WTC11 (cell line): ENCODE measurements around the gene UBA3. TPM values are rescaled to one million over a fixed set of nuclear protein-coding genes. Genes with fewer than 3 reads are reported as not detected.

Source experiments
- ATAC-seq: fragments of 200-7000 bp; cut with Tn5 transposase; 2 replicates; pipeline ENCODE4 v1.10.0; 2021; ENCODE audit warnings: mild to moderate bottlenecking, moderate library complexity
- CTCF ChIA-PET: fragments of 300-600 bp; sonication (Branson Sonifier 250); formaldehyde crosslinking; loops from one replicate; lab custom pipeline; 2021; ENCODE audit warnings: antibody characterized with exemption; lab: Charles Lee
- POLR2A ChIA-PET: fragments of 350-600 bp; sonication (Branson Sonifier 250); formaldehyde crosslinking; loops from one replicate; lab custom pipeline; 2021; ENCODE audit warnings: antibody characterized with exemption; lab: Charles Lee
- DNase-seq: peaks from one replicate; pipeline ENCODE4 v3.0.0; 2021; ENCODE audit warnings: low spot score
- H3K27ac Mint-ChIP-seq: 2 replicates; pipeline ENCODE4 v1.8.0; 2021; ENCODE audit warnings: mixed read lengths
- H3K27me3 Mint-ChIP-seq: 2 replicates; pipeline ENCODE4 v1.8.0; 2021; ENCODE audit warnings: low read depth, mild to moderate bottlenecking, moderate library complexity, mixed read lengths
- H3K36me3 Mint-ChIP-seq: 2 replicates; pipeline ENCODE4 v1.8.0; 2021; ENCODE audit warnings: mixed read lengths
- H3K4me1 Mint-ChIP-seq: 2 replicates; pipeline ENCODE4 v1.8.0; 2022; ENCODE audit warnings: mixed read lengths
- H3K4me3 Mint-ChIP-seq: 2 replicates; pipeline ENCODE4 v1.8.0; 2021; ENCODE audit warnings: mild to moderate bottlenecking, moderate library complexity, mixed read lengths
- H3K9me3 Mint-ChIP-seq: 2 replicates; pipeline ENCODE4 v1.8.0; 2021; ENCODE audit warnings: mixed read lengths
- FOXP1 ChIP-seq: sonication (generic); formaldehyde crosslinking; IDR thresholded peaks from 2 replicates; pipeline ENCODE4 v1.8.0; 2022; ENCODE audit warnings: missing genetic modification reagents, mild to moderate bottlenecking, moderate library complexity, borderline replicate concordance
- HMGA2 ChIP-seq: fragments of 250-450 bp; sonication (Bioruptor Pico); IDR thresholded peaks from 2 replicates; pipeline ENCODE4 v1.4.0; 2021; ENCODE audit warnings: mild to moderate bottlenecking, moderate library complexity
- OVOL2 ChIP-seq: fragments of 250-450 bp; sonication (Bioruptor Pico); IDR thresholded peaks from 2 replicates; pipeline ENCODE4 v1.9.0; 2021; ENCODE audit warnings: mild to moderate bottlenecking, borderline replicate concordance
- SP1 ChIP-seq: sonication (generic); formaldehyde crosslinking; conservative IDR thresholded peaks from 2 replicates; pipeline ENCODE4 v1.8.1; 2022; ENCODE audit warnings: missing genetic modification reagents
- TEAD4 ChIP-seq: sonication (generic); formaldehyde crosslinking; IDR thresholded peaks from 2 replicates; pipeline ENCODE4 v1.8.0; 2022; ENCODE audit warnings: mild to moderate bottlenecking, missing genetic modification reagents
- ZNF121 ChIP-seq: sonication (generic); formaldehyde crosslinking; IDR thresholded peaks from 2 replicates; pipeline ENCODE4 v1.8.0; 2023; ENCODE audit warnings: missing genetic modification reagents
- ZNF219 ChIP-seq: sonication (generic); formaldehyde crosslinking; IDR thresholded peaks from 2 replicates; pipeline ENCODE4 v1.8.0; 2023; ENCODE audit warnings: missing genetic modification reagents, mild to moderate bottlenecking, borderline replicate concordance
- ZNF232 ChIP-seq: sonication (generic); formaldehyde crosslinking; IDR thresholded peaks from 2 replicates; pipeline ENCODE4 v1.8.0; 2022; ENCODE audit warnings: mild to moderate bottlenecking, missing genetic modification reagents
- ZNF263 ChIP-seq: sonication (generic); formaldehyde crosslinking; IDR thresholded peaks from 2 replicates; pipeline ENCODE4 v1.8.1; 2022; ENCODE audit warnings: low read depth, mild to moderate bottlenecking, moderate library complexity, missing genetic modification reagents
- ZNF396 ChIP-seq: fragments of 250-450 bp; sonication (Bioruptor Pico); IDR thresholded peaks from 2 replicates; pipeline ENCODE4 v1.8.0; 2021; ENCODE audit warnings: mild to moderate bottlenecking, moderate library complexity, borderline replicate concordance
- total RNA-seq: library from RNA; stranded (reverse); gene quantifications from 3 replicates; pipeline ENCODE4 v1.2.3, GENCODE V29; 2021
- TF ChIP-seq, protein P1 (sequence below): sonication (generic); formaldehyde crosslinking; IDR thresholded peaks from 2 replicates; pipeline ENCODE4 v1.8.0; 2023; ENCODE audit warnings: mild to moderate bottlenecking, missing genetic modification reagents
- TF ChIP-seq, protein P2 (sequence below): fragments of 250-450 bp; sonication (Bioruptor Pico); IDR thresholded peaks from 2 replicates; pipeline ENCODE4 v2.1.2; 2022; ENCODE audit warnings: mild to moderate bottlenecking, moderate library complexity
- TF ChIP-seq, protein P3 (sequence below): sonication (generic); formaldehyde crosslinking; IDR thresholded peaks from 2 replicates; pipeline ENCODE4 v1.8.0; 2023; ENCODE audit warnings: missing genetic modification reagents
- TF ChIP-seq, protein P4 (sequence below): sonication (generic); formaldehyde crosslinking; conservative IDR thresholded peaks from 2 replicates; pipeline ENCODE4 v1.8.1; 2022; ENCODE audit warnings: mild to moderate bottlenecking, missing genetic modification reagents
- TF ChIP-seq, protein P5 (sequence below): sonication (generic); formaldehyde crosslinking; IDR thresholded peaks from 2 replicates; pipeline ENCODE4 v1.8.1; 2022; ENCODE audit warnings: mild to moderate bottlenecking, missing genetic modification reagents, moderate library complexity, borderline replicate concordance
- TF ChIP-seq, protein P6 (sequence below): fragments of 250-450 bp; sonication (Bioruptor Pico); conservative IDR thresholded peaks from 2 replicates; pipeline ENCODE4 v1.9.0; 2021; ENCODE audit warnings: mild to moderate bottlenecking
- TF ChIP-seq, protein P7 (sequence below): sonication (generic); formaldehyde crosslinking; IDR thresholded peaks from 2 replicates; pipeline ENCODE4 v1.8.1; 2023; ENCODE audit warnings: mild to moderate bottlenecking, moderate library complexity, missing genetic modification reagents
- TF ChIP-seq, protein P8 (sequence below): sonication (generic); formaldehyde crosslinking; IDR thresholded peaks from 2 replicates; pipeline ENCODE4 v1.8.1; 2023; ENCODE audit warnings: mild to moderate bottlenecking, missing genetic modification reagents

Gene UBA3
- total RNA-seq, 1 experiment from 2014 or later, result 75.0 TPM

DNA sequence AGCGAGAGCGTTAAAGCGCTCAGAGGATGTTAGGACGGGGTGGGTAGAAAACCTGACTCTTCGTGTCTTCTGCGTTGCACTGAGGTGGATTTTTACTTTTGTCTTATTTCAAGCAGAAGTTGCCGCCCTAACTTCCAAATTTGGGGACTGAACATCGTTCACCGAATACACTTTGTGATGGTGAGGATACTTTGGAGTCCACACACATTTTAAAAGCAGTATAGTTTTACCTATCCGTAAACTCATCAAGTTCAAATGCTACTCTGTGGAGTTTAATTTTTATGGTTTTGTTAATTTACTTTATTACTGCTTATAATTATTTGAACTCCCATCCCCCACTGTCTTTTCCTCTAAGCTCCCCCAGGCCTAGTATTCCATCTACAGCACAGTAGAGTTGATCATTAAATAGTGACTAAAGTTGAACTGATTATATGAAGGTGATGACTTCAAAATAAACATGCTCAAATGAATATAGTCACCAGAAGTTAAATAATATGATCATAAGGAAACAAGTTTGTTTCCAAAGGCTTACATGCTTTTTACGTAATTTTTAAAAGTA, 66.1 kb downstream of the UBA3 start:
- peak overlapping the region; percentile 64 for H3K4me3 Mint-ChIP-seq
- H3K9me3 Mint-ChIP-seq, result no peaks in the 10 kb centered on the region; the same call in 1 of the 2 replicates
- H3K27me3 Mint-ChIP-seq, result peaks cover 3% of the 10 kb centered on the region; the same call in 1 of the 2 replicates
- CTCF ChIA-PET, result interaction anchor here (0.6 to 2.3 kb wide), 4 partner anchors 15 to 304 kb away, joined by 3 to 6 read pairs (median 4); partner anchors contain the start of gene TAFA4
- POLR2A ChIA-PET, result interaction anchor here (1.0 to 1.9 kb wide), 3 partner anchors 38 to 82 kb away, joined by 3 to 7 read pairs (median 3); partner anchors contain the start of genes TAFA4 and TMF1
- peaks cover 13% of the 10 kb centered on the region for H3K36me3 Mint-ChIP-seq
- no peak for ATAC-seq
- H3K27ac Mint-ChIP-seq, result no peak overlapping the region
- TF ChIP-seq ZNF232 (no peak), SP1 (CRISPR knock-in tag) (no peak), HMGA2 (no peak), ZNF219 (CRISPR knock-in tag) (no peak), ZNF396 (CRISPR knock-in tag) (0 out of 2 replicates have a peak, but pooled peaks have one; percentile 24)
- TF ChIP-seq, protein P1, sequence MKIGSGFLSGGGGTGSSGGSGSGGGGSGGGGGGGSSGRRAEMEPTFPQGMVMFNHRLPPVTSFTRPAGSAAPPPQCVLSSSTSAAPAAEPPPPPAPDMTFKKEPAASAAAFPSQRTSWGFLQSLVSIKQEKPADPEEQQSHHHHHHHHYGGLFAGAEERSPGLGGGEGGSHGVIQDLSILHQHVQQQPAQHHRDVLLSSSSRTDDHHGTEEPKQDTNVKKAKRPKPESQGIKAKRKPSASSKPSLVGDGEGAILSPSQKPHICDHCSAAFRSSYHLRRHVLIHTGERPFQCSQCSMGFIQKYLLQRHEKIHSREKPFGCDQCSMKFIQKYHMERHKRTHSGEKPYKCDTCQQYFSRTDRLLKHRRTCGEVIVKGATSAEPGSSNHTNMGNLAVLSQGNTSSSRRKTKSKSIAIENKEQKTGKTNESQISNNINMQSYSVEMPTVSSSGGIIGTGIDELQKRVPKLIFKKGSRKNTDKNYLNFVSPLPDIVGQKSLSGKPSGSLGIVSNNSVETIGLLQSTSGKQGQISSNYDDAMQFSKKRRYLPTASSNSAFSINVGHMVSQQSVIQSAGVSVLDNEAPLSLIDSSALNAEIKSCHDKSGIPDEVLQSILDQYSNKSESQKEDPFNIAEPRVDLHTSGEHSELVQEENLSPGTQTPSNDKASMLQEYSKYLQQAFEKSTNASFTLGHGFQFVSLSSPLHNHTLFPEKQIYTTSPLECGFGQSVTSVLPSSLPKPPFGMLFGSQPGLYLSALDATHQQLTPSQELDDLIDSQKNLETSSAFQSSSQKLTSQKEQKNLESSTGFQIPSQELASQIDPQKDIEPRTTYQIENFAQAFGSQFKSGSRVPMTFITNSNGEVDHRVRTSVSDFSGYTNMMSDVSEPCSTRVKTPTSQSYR, result no peak
- TF ChIP-seq, protein P2, sequence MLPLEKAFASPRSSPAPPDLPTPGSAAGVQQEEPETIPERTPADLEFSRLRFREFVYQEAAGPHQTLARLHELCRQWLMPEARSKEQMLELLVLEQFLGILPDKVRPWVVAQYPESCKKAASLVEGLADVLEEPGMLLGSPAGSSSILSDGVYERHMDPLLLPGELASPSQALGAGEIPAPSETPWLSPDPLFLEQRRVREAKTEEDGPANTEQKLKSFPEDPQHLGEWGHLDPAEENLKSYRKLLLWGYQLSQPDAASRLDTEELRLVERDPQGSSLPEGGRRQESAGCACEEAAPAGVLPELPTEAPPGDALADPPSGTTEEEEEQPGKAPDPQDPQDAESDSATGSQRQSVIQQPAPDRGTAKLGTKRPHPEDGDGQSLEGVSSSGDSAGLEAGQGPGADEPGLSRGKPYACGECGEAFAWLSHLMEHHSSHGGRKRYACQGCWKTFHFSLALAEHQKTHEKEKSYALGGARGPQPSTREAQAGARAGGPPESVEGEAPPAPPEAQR, result no peak
- TF ChIP-seq, protein P3, sequence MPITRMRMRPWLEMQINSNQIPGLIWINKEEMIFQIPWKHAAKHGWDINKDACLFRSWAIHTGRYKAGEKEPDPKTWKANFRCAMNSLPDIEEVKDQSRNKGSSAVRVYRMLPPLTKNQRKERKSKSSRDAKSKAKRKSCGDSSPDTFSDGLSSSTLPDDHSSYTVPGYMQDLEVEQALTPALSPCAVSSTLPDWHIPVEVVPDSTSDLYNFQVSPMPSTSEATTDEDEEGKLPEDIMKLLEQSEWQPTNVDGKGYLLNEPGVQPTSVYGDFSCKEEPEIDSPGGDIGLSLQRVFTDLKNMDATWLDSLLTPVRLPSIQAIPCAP (CRISPR knock-in tag), result no peak
- TF ChIP-seq, protein P4, sequence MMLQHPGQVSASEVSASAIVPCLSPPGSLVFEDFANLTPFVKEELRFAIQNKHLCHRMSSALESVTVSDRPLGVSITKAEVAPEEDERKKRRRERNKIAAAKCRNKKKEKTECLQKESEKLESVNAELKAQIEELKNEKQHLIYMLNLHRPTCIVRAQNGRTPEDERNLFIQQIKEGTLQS (CRISPR knock-in tag), result no peak
- peaks cover 65% of the 10 kb centered on the region for H3K4me1 Mint-ChIP-seq
- no peak for DNase-seq

DNA sequence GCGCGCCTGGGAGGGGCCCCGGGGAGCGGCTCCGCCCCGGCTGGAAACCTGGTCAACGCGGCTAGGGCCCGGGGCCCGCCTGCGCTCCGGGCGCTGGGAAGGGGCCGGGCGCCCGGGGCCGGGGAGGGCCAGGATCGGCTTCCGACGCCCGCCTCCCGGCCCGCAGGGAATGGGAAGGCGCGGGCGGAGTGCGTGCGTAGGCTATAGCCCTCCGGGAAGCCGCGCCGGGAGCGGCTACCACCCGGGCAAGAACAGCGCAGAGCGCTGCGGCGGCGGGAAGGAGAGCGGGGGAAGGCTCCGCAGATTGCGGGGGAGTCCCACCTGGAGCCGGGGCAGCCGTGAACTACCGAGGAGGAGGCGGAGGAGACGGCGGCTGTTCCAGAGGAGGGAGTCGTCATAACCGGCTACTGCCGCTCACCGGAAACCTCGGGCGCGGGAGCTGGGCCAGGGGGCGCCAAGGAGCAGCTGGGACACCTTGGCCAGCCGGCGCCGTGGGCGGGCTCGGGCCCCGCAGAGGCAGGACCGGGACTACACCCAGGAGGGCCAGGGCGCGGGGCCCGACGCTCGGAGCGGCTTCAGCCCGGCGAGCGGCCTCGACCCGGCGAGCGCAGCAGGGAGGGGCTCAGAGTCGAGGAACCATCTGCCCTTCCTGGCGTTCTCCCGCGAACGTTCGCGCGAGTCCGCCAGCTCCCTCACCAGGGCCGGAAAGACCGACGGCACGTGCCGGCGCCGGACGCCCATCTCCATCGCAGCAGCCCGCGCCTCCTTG, 66.7 kb downstream of the UBA3 start, which contains the start of gene EOGT:
Gene EOGT, minus strand, starts transcription at position 432 of the 769 bp plus-strand sequence. CDS start 3,838 bp downstream, outside the sequence.
- H3K36me3 Mint-ChIP-seq, result peaks cover 17% of the 10 kb centered on the region
- H3K9me3 Mint-ChIP-seq, result no peaks in the 10 kb centered on the region; the same call in 1 of the 2 replicates
- peak within 1 kb of the TSS; percentile 78 for H3K4me3 Mint-ChIP-seq
- H3K27ac Mint-ChIP-seq, result peak within 1 kb of the TSS; percentile 80; the same call in 1 of the 2 replicates
- CTCF ChIA-PET, result interaction anchor here (0.5 to 2.3 kb wide), 5 partner anchors 14 to 1567 kb away, joined by 3 to 6 read pairs (median 3); partner anchors contain the start of gene TAFA4
- peaks cover 71% of the 10 kb centered on the region for H3K4me1 Mint-ChIP-seq
- peak; percentile 85 for DNase-seq
- ATAC-seq, result peak; percentile 55
- POLR2A ChIA-PET, result interaction anchor here (1.0 to 1.9 kb wide), 3 partner anchors 39 to 82 kb away, joined by 3 to 7 read pairs (median 3); partner anchors contain the start of genes TAFA4 and TMF1
- peaks cover 3% of the 10 kb centered on the region; the same call in 1 of the 2 replicates for H3K27me3 Mint-ChIP-seq
- TF ChIP-seq, protein P5, sequence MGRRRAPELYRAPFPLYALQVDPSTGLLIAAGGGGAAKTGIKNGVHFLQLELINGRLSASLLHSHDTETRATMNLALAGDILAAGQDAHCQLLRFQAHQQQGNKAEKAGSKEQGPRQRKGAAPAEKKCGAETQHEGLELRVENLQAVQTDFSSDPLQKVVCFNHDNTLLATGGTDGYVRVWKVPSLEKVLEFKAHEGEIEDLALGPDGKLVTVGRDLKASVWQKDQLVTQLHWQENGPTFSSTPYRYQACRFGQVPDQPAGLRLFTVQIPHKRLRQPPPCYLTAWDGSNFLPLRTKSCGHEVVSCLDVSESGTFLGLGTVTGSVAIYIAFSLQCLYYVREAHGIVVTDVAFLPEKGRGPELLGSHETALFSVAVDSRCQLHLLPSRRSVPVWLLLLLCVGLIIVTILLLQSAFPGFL (CRISPR knock-in tag), result no peak; the same call in 1 of the 2 replicates
- TF ChIP-seq FOXP1 (CRISPR knock-in tag), result peak; percentile 94
- TF ChIP-seq, protein P6, sequence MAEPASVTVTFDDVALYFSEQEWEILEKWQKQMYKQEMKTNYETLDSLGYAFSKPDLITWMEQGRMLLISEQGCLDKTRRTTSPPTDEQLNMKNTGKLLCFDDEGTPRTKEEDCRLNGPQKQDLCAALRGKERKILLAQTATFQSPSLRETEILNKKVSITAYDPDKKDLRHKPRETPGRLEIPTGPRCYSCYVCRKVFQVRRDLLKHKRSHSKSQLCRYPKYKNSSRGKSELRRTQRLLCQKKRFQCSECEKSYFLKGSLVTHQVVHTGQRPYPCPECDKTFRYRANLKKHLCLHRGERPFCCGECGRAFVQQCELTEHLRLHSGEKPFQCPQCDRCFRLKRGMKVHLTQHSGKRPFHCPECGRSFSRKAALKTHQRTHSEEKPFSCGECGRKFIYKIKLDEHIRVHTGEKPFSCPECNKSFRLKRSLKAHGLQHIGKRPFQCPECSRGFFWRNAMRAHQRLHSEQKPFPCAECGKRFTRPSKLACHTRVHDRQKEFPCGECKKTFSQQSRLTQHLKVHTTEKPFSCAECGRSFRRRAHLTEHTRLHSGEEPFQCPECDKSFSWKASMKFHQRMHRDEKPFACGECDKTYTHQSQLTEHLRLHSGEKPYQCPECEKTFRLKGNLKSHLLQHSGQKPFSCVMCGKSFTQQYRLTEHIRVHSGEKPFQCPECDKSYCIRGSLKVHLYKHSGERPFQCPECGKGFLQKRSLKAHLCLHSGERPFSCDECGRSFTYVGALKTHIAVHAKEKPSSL (CRISPR knock-in tag), result no peak
- TF ChIP-seq, protein P7, sequence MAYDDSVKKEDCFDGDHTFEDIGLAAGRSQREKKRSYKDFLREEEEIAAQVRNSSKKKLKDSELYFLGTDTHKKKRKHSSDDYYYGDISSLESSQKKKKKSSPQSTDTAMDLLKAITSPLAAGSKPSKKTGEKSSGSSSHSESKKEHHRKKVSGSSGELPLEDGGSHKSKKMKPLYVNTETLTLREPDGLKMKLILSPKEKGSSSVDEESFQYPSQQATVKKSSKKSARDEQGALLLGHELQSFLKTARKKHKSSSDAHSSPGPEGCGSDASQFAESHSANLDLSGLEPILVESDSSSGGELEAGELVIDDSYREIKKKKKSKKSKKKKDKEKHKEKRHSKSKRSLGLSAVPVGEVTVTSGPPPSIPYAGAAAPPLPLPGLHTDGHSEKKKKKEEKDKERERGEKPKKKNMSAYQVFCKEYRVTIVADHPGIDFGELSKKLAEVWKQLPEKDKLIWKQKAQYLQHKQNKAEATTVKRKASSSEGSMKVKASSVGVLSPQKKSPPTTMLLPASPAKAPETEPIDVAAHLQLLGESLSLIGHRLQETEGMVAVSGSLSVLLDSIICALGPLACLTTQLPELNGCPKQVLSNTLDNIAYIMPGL (CRISPR knock-in tag), result peak; percentile 84
- TF ChIP-seq TEAD4 (CRISPR knock-in tag), result no peak
- TF ChIP-seq ZNF121 (CRISPR knock-in tag), result no peak
- TF ChIP-seq ZNF263 (CRISPR knock-in tag), result peak; percentile 48
- TF ChIP-seq, protein P8, sequence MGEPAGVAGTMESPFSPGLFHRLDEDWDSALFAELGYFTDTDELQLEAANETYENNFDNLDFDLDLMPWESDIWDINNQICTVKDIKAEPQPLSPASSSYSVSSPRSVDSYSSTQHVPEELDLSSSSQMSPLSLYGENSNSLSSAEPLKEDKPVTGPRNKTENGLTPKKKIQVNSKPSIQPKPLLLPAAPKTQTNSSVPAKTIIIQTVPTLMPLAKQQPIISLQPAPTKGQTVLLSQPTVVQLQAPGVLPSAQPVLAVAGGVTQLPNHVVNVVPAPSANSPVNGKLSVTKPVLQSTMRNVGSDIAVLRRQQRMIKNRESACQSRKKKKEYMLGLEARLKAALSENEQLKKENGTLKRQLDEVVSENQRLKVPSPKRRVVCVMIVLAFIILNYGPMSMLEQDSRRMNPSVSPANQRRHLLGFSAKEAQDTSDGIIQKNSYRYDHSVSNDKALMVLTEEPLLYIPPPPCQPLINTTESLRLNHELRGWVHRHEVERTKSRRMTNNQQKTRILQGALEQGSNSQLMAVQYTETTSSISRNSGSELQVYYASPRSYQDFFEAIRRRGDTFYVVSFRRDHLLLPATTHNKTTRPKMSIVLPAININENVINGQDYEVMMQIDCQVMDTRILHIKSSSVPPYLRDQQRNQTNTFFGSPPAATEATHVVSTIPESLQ, result no peak
- TF ChIP-seq OVOL2 (CRISPR knock-in tag), result no peak
